ENCODE measurements around the gene ALX3.

- TF ChIP-seq EZH2 (IDR thresholded peaks at IDR 0.05; ENCODE audit: low read depth) (no peak), CTCF (conservative IDR thresholded peaks at IDR 0.05) (no peak)
These were observed 2.4 kb downstream of the ALX3 start for GRCh38 chr1:110067893-110068645.

All from PC-9 (cell line).